ENCODE measurements around the gene PTCH2.
A peak's percentile ranks its signal among the peaks of the same experiment; 100 is the strongest.
"Not testable (repeated sequence)": the region's sequence is repeated elsewhere in the genome, so short reads cannot be mapped to it uniquely, and the experiment has no call there.

Gene PTCH2

DNA sequence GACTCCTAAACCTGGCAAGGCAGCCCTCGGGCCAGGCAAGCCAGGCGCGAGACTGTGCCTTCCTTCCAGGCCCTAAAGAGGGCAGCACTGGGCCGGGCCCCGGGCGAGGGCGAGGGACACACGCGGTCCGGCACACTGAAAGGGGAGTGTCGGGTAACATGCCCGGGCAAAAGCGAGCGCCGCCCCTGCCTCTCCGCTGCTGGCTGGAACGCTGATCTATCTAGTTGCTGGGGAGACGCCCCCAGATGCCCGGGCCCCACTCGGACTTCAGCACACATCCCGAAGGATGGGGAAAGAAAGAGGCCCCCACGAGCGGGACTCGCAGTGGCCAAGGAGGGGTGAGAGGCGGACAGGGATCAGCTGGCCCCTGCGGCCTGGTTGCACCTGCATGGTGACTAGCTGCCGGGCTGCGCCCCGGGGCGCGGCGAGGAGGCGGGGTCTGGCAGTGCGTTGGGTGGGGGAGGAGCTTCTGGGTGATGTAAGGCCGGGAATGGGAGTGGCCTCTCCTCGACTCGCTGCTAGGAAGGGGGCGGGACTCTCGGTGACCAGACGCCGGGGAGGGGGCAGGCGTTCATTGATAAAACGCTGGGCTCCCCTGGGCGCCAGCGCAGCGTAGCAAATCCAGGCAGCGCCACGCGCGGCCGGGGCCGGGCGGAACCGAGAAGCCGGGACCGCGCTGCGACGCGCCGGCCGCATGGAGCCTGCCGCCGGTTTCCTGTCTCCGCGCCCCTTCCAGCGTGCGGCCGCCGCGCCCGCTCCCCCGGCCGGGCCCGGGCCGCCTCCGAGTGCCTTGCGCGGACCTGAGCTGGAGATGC is 43.1 kb downstream of the PTCH2 start, which contains the start of gene PLK3:
Gene PLK3, plus strand, starts transcription at position 608 of the 815 bp plus-strand sequence. Its CDS starts 87 bp downstream, at position 695.
- Histone ChIP-seq H3K27me3 (ENCODE audit: control insufficient read depth, insufficient read depth, low read length) (0 out of 2 replicates have a peak, but pooled peaks cover 2% of the 10 kb centered on the region), H3K9me3 (ENCODE audit: control insufficient read depth, insufficient read depth, low read depth, low read length) (no peaks in the 10 kb centered on the region), H3K4me3 (ENCODE audit: low read depth, low read length) (peak within 1 kb of the TSS; percentile 89), H3K9ac (ENCODE audit: low read length) (peak within 1 kb of the TSS; percentile 86), H3K27ac (ENCODE audit: low read depth, low read length) (peak within 1 kb of the TSS; percentile 92), H3K36me3 (ENCODE audit: control insufficient read depth, insufficient read depth, low read length) (peaks cover 29% of the 10 kb centered on the region), H3K4me1 (ENCODE audit: control insufficient read depth, insufficient read depth, low read length) (peaks cover 21% of the 10 kb centered on the region; the same call in 1 of the 2 replicates)

DNA sequence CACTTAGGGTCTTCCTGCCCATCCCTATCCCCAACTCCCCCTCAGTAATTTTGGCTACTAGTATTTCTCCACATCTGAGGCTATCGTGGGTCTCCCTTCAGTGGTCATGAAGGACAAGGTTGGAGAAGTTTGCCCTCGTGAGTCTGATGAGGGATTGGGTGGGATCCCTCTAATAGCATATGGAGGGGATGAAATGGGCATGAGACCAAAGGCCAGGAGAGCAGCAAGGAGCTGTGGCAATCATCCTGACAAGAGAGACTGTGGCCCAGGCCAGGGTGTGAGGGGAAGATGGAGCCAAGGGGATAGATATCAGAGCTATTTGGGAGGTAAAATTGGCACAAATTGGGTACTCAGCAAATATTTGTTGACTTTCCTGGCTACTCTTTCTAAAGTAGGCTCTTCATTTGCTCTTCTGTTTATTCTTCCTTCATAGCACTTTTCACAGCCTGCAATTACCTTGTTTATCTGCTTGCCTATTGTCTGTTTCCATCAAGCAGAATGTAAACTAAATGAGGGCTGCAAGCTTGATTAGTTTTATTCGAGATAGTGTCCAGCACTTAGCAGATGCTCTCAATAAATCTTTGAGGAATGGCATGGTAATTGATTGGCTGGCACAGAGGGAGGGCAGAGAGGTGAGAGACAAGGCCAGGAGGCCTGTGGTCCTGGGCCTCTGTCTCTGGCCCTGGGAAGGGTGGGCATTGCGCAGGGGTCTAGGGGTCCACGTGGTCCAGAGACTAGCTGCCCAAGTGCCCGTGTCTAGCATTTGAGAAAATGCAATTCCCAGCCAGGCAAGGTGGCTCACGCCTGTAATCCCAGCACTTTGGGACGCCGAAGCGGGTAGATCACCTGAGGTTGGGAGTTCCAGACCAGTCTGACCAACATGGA is 44.3 kb downstream of the PTCH2 start:
- H3K4me1 ChIP-seq (ENCODE audit: control insufficient read depth, insufficient read depth, low read length) = peaks cover 21% of the 10 kb centered on the region; the same call in 1 of the 2 replicates
- 0 out of 2 replicates have a peak, but pooled peaks cover 2% of the 10 kb centered on the region for H3K27me3 ChIP-seq (ENCODE audit: control insufficient read depth, insufficient read depth, low read length)
- H3K4me3 ChIP-seq (ENCODE audit: low read depth, low read length) = no peak overlapping the region
- no peak overlapping the region for H3K27ac ChIP-seq (ENCODE audit: low read depth, low read length)
- no peaks in the 10 kb centered on the region for H3K9me3 ChIP-seq (ENCODE audit: control insufficient read depth, insufficient read depth, low read depth, low read length)
- peaks cover 20% of the 10 kb centered on the region for H3K36me3 ChIP-seq (ENCODE audit: control insufficient read depth, insufficient read depth, low read length)
- H3K9ac ChIP-seq (ENCODE audit: low read length) = no peak overlapping the region

DNA sequence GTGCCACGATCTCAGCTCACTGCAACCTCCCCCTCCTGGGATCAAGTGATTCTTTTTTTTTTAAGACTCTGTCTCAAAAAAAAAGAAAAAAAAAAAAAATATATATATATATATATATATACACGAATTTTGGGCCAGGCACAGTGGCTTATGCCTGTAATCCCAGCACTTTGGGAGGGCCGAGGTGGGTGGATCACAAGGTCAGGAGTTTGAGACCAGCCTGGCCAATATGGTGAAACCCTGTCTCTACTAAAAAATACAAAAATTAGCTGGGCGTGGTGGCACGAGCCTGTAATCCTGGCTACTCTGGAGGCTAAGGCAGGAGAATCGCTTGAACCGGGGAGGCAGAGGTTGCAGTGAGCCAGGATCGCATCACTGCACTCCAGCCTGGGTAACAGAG is 45.2 kb downstream of the PTCH2 start:
- H3K9ac ChIP-seq (ENCODE audit: low read length); H3K9me3 ChIP-seq (ENCODE audit: control insufficient read depth, insufficient read depth, low read depth, low read length); H3K27ac ChIP-seq (ENCODE audit: low read depth, low read length); H3K27me3 ChIP-seq (ENCODE audit: control insufficient read depth, insufficient read depth, low read length); H3K4me3 ChIP-seq (ENCODE audit: low read depth, low read length): not testable (repeated sequence)
- peaks cover 12% of the 10 kb centered on the region for H3K36me3 ChIP-seq (ENCODE audit: control insufficient read depth, insufficient read depth, low read length)
- H3K4me1 ChIP-seq (ENCODE audit: control insufficient read depth, insufficient read depth, low read length) = peaks cover 28% of the 10 kb centered on the region

DNA sequence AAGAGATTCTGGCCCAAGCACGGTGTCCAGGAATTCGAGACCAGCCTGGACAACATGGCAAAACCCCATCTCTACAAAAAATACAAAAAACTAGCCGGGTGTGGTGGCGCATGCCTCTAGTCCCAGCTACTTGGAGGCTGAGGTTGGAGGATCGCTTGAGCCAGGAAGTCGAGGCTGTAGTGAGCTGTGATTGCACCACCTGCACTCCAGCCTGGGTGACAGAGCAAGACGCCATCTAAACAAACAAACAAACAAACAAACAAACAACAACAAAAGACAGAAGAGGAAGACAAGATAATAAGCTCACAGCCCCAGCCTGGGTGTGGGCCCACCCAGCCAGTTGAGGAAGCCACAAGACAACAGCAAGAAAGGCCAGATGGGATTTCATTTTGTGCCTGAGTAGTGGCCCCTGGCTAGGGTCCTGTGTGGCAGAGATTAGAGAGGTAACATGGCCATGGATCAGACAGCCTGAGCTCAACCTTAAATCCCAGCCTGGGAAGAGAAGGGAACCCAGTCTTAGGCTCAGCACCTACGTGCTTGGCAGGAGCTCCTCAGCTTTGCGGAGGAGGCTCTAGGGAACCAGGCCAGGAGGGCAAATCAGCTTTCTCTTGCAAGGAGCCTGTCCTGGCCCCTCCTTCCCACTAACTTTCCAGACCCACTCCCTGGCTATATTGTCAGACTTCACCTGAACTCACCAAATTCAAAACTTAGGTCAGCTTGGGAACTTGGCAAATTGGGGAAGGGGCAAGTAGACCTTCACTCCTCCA is 50.1 kb downstream of the PTCH2 start:
- H3K27ac ChIP-seq (ENCODE audit: low read depth, low read length) = no peak overlapping the region

DNA sequence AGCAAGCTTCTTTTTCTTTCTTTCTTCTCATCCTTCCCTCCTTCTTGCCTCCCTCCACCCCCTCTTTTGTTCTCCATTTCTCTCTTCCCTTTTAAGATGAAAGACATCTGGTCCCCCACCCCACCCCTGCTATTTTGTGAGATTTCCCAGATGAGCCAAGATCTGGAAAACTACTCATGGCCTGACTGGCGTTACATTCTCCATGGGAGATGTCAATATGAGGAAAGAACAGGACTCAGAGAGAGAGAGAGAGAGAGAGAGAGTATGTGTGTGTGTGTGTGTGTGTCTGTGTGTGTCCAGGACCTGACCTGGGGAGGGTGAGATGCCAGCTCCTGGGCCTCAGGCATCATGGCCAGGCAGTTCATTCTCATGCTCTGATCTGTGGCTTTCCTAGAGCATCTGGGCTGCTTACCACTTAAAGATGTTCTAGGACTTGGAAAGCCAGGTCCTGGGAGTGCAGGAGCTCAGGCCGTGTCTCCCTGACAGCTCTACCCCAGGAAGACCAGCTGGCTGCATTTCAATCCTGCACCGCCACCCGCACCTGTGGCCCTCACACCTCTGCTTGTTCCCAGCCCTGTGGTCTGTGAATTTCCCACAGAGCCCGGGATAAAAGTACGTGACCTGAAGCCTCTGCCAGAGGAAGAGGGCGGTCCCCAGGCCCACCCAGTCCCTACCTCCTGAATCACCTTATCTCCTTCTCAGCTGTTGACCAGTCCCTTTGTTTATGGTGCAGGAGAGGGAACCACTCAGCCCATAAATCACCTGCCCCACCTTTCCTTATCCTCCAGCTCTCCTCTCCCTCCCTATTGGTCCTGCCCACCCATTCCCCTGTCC is 51.9 kb downstream of the PTCH2 start:
- no peaks in the 10 kb centered on the region for H3K9me3 ChIP-seq (ENCODE audit: control insufficient read depth, insufficient read depth, low read depth, low read length)
- no peak overlapping the region for H3K9ac ChIP-seq (ENCODE audit: low read length)
- no peak overlapping the region for H3K27ac ChIP-seq (ENCODE audit: low read depth, low read length)
- H3K27me3 ChIP-seq (ENCODE audit: control insufficient read depth, insufficient read depth, low read length) = peaks cover 5% of the 10 kb centered on the region; the same call in 1 of the 2 replicates
- no peaks in the 10 kb centered on the region for H3K36me3 ChIP-seq (ENCODE audit: control insufficient read depth, insufficient read depth, low read length)
- peaks cover 26% of the 10 kb centered on the region for H3K4me1 ChIP-seq (ENCODE audit: control insufficient read depth, insufficient read depth, low read length)
- H3K4me3 ChIP-seq (ENCODE audit: low read depth, low read length) = no peak overlapping the region

More for the DNA sequence above, 50.1 kb downstream of the PTCH2 start:
- Histone ChIP-seq H3K9me3 (ENCODE audit: control insufficient read depth, insufficient read depth, low read depth, low read length) (no peaks in the 10 kb centered on the region), H3K9ac (ENCODE audit: low read length) (no peak overlapping the region), H3K4me3 (ENCODE audit: low read depth, low read length) (no peak overlapping the region), H3K4me1 (ENCODE audit: control insufficient read depth, insufficient read depth, low read length) (peaks cover 19% of the 10 kb centered on the region), H3K36me3 (ENCODE audit: control insufficient read depth, insufficient read depth, low read length) (no peaks in the 10 kb centered on the region), H3K27me3 (ENCODE audit: control insufficient read depth, insufficient read depth, low read length) (no peaks in the 10 kb centered on the region)

DNA sequence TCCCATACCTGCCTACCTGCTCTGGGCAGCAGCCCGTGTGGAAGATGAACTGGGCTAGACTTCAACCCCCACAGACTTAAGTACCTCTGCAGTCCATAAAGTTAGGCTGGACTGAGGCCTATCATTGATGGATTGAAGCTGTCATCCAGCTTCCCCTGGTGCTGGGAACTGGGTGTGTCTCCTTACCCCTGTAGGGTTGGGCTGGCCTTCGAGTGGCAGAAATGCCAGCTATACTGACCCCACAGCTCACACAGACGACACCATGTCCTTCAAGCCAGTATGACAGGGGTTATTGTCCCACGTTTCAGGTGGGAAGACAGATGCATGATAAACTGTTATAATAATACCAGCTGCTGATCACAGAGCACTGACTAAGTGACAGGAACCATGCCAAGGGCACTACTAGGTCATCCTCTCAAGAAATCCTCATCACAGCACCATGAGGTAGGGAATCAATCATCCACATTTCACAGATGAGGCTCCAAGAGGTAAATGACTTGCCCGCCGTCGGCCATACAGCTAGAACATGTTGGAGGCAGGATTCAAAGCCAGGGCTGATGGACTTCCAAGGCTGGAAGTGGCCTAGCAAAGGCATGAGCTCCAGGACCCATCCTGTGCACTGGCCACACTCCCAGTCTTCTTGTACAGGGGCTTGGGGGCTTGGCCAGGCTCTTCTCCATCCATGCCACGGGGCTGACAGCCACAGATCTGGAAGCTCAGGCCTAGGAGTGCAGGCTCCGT is 54.8 kb downstream of the PTCH2 start, which contains the start of gene BEST4:
Gene BEST4, minus strand, starts transcription at position 51 of the 741 bp plus-strand sequence. CDS start 465 bp downstream, outside the sequence.
- Histone ChIP-seq H3K27ac (ENCODE audit: low read depth, low read length) (no peak within 1 kb of the TSS), H3K4me3 (ENCODE audit: low read depth, low read length) (no peak within 1 kb of the TSS), H3K9me3 (ENCODE audit: control insufficient read depth, insufficient read depth, low read depth, low read length) (no peaks in the 10 kb centered on the region), H3K27me3 (ENCODE audit: control insufficient read depth, insufficient read depth, low read length) (peaks cover 24% of the 10 kb centered on the region), H3K4me1 (ENCODE audit: control insufficient read depth, insufficient read depth, low read length) (peaks cover 41% of the 10 kb centered on the region), H3K36me3 (ENCODE audit: control insufficient read depth, insufficient read depth, low read length) (no peaks in the 10 kb centered on the region), H3K9ac (ENCODE audit: low read length) (no peak within 1 kb of the TSS)

DNA sequence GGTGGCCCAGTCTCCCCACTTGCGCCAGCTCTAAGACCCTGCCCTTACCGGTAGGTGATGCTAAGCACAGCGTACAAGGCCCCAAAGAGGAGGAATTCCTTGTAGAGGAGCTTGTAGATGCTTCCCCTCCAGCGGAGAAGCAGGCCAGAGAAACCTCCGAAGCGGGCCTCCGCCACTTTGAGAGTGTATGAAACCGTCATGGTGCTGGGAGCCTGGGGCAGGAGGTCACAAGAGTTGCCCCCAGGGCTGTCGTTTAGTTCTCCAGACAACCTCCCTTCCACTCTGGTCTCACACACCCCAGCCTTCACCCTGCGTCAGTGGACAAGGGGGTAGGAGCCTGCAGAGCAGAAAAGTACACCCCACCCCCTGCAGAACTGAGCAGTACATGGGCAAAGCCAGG is 55.5 kb downstream of the PTCH2 start:
- H3K9ac ChIP-seq (ENCODE audit: low read length) = no peak overlapping the region
- H3K27me3 ChIP-seq (ENCODE audit: control insufficient read depth, insufficient read depth, low read length) = peaks cover 24% of the 10 kb centered on the region
- H3K4me3 ChIP-seq (ENCODE audit: low read depth, low read length) = no peak overlapping the region
- H3K36me3 ChIP-seq (ENCODE audit: control insufficient read depth, insufficient read depth, low read length) = no peaks in the 10 kb centered on the region
- H3K9me3 ChIP-seq (ENCODE audit: control insufficient read depth, insufficient read depth, low read depth, low read length) = no peaks in the 10 kb centered on the region
- no peak overlapping the region for H3K27ac ChIP-seq (ENCODE audit: low read depth, low read length)
- peaks cover 35% of the 10 kb centered on the region for H3K4me1 ChIP-seq (ENCODE audit: control insufficient read depth, insufficient read depth, low read length)

DNA sequence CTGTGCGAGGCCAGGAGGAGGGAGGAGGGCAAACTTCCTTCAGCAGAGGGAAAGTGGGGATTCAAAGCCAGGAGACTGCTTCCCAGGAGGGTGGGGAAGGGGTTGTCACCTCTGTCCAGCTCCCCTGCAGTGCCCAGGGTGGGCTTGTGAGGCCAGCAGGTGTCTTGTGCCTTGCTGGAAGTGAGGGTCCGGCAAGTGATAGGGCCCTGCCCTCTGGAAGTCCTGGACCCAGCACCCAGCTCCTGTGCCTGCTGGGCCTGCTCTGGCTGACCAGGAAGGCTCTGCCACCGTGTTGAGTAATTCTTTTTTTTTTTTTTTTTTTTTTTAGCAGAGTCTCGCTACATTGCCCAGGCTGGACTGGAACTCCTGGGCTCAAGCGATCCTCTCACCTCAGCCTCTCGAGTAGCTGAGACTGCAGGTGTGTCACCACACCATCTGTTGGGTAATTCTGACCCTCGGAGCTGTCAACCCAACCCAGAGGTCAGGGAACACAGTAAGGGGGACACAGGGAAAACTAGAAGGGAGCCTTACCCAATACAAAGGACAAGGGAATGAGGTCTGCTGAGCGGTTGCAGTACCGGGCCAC is 56.1 kb downstream of the PTCH2 start:
- Histone ChIP-seq H3K9ac (ENCODE audit: low read length) (peak overlapping the region; percentile 24), H3K4me3 (ENCODE audit: low read depth, low read length) (peak overlapping the region; percentile 58), H3K27ac (ENCODE audit: low read depth, low read length) (no peak overlapping the region)

DNA sequence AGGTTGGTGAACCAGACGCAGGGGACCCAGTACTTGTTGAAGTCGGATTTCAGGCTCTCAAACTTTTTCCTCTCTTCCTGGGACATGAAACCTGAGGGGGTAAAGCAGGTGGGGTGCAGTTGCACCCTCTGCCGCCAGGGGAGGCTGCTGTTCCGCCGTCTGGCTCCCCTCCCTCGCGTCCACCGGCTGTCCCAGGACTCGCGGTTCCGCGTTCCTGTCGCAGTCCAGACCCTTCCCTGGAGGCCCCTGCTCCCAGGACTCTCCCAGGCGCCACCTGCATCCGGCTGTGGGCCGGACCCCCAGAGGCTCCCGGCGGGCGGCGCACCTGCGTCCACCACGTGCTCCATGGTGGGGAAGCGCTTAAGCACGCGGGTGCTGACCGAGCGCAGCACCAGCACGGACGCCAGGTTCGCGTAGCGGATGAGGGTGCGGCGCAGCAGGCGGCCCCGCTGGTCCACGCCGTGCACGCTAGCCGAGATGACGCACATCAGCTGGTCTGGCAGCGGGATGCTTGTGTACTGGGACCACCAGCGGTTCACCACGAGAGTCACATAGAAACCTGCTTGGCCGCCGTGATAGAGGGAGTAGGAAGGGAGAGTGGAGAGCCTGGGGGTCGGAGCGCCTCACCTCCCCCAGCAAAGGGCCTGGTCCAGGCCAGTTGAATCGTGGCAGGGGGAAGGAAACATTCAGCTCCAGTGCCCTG is 56.8 kb downstream of the PTCH2 start:
- peaks cover under 1% of the 10 kb centered on the region; the same call in 1 of the 2 replicates for H3K36me3 ChIP-seq (ENCODE audit: control insufficient read depth, insufficient read depth, low read length)
- H3K4me1 ChIP-seq (ENCODE audit: control insufficient read depth, insufficient read depth, low read length) = peaks cover 33% of the 10 kb centered on the region
- peak overlapping the region; percentile 58 for H3K4me3 ChIP-seq (ENCODE audit: low read depth, low read length)
- no peak overlapping the region for H3K27ac ChIP-seq (ENCODE audit: low read depth, low read length)
- H3K27me3 ChIP-seq (ENCODE audit: control insufficient read depth, insufficient read depth, low read length) = peaks cover 24% of the 10 kb centered on the region
- H3K9ac ChIP-seq (ENCODE audit: low read length) = peak overlapping the region; percentile 24
- no peaks in the 10 kb centered on the region for H3K9me3 ChIP-seq (ENCODE audit: control insufficient read depth, insufficient read depth, low read depth, low read length)

More for the DNA sequence above, 56.1 kb downstream of the PTCH2 start:
- peaks cover 24% of the 10 kb centered on the region for H3K27me3 ChIP-seq (ENCODE audit: control insufficient read depth, insufficient read depth, low read length)
- H3K9me3 ChIP-seq (ENCODE audit: control insufficient read depth, insufficient read depth, low read depth, low read length) = no peaks in the 10 kb centered on the region
- H3K36me3 ChIP-seq (ENCODE audit: control insufficient read depth, insufficient read depth, low read length) = no peaks in the 10 kb centered on the region
- peaks cover 35% of the 10 kb centered on the region for H3K4me1 ChIP-seq (ENCODE audit: control insufficient read depth, insufficient read depth, low read length)
